H9 (cell line): ENCODE data around the gene ATP11C. TPM values are rescaled to one million over a fixed set of nuclear protein-coding genes. Genes with fewer than 3 reads are reported as not detected.

ENCODE experiments used
- DNase-seq: peaks from one replicate; pipeline ENCODE4 v3.0.0-alpha.2; 2017
- H2AFZ ChIP-seq: one replicate; pipeline ENCODE4 v1.6.1; 2013; ENCODE audit warnings: mild to moderate bottlenecking, low read length, control low read depth, moderate library complexity
- H2AK5ac ChIP-seq: 2 replicates; pipeline ENCODE4 v1.6.1; 2013; ENCODE audit warnings: low read length, control low read depth, mixed read lengths; ENCODE audit not compliant: insufficient read length
- H2BK120ac ChIP-seq: one replicate; pipeline ENCODE4 v1.6.1; 2013; ENCODE audit warnings: low read depth, mild to moderate bottlenecking, low read length, control low read depth, inconsistent platforms; ENCODE audit not compliant: poor library complexity, severe bottlenecking
- H2BK12ac ChIP-seq: 2 replicates; pipeline ENCODE4 v1.6.1; 2013; ENCODE audit warnings: low read length, control low read depth, mixed read lengths, low read depth; ENCODE audit not compliant: insufficient read length
- H2BK15ac ChIP-seq: 2 replicates; pipeline ENCODE4 v1.6.1; 2013; ENCODE audit warnings: low read depth, low read length, control low read depth
- H2BK20ac ChIP-seq: one replicate; pipeline ENCODE4 v1.6.1; 2013; ENCODE audit warnings: low read depth, mild to moderate bottlenecking, low read length, control low read depth, inconsistent platforms; ENCODE audit not compliant: poor library complexity, severe bottlenecking
- H2BK5ac ChIP-seq: 2 replicates; pipeline ENCODE4 v1.6.1; 2013; ENCODE audit warnings: low read length, control low read depth, mixed read lengths; ENCODE audit not compliant: insufficient read length
- H3K14ac ChIP-seq: 2 replicates; pipeline ENCODE4 v1.6.1; 2013; ENCODE audit warnings: low read length, control low read depth; ENCODE audit not compliant: insufficient read depth
- H3K18ac ChIP-seq: 2 replicates; pipeline ENCODE4 v1.6.1; 2013; ENCODE audit warnings: low read depth, mild to moderate bottlenecking, mixed read lengths, low read length, control low read depth; ENCODE audit not compliant: insufficient read length
- H3K23ac ChIP-seq: 2 replicates; pipeline ENCODE4 v1.6.1; 2013; ENCODE audit warnings: low read length, control low read depth, mixed read lengths, low read depth; ENCODE audit not compliant: insufficient read length
- H3K23me2 ChIP-seq: 2 replicates; pipeline ENCODE4 v1.6.1; 2013; ENCODE audit warnings: low read depth, mild to moderate bottlenecking, mixed read lengths, low read length, control low read depth; ENCODE audit not compliant: insufficient read length, poor library complexity, severe bottlenecking
- H3K27ac ChIP-seq: 2 replicates; pipeline ENCODE4 v1.5.1; 2013; ENCODE audit warnings: low read length, control low read depth, mixed read lengths, low read depth; ENCODE audit not compliant: insufficient read length
- H3K27me3 ChIP-seq: 2 replicates; pipeline ENCODE4 v1.6.1; 2013; ENCODE audit warnings: low read length, control low read depth, inconsistent platforms; ENCODE audit not compliant: insufficient read depth
- H3K4ac ChIP-seq: 2 replicates; pipeline ENCODE4 v1.6.1; 2013; ENCODE audit warnings: low read depth, mild to moderate bottlenecking, control low read depth, inconsistent platforms, low read length, moderate library complexity
- H3K4me1 ChIP-seq: 2 replicates; pipeline ENCODE4 v1.6.1; 2013; ENCODE audit warnings: low read length, control low read depth, inconsistent platforms; ENCODE audit not compliant: insufficient read depth
- H3K4me2 ChIP-seq: 2 replicates; pipeline ENCODE4 v1.6.1; 2013; ENCODE audit warnings: low read length, control low read depth, mixed read lengths; ENCODE audit not compliant: insufficient read length, insufficient read depth
- H3K56ac ChIP-seq: 2 replicates; pipeline ENCODE4 v1.6.1; 2013; ENCODE audit warnings: low read depth, mild to moderate bottlenecking, mixed read lengths, low read length, control low read depth; ENCODE audit not compliant: insufficient read length
- H3K79me1 ChIP-seq: 2 replicates; pipeline ENCODE4 v1.6.1; 2013; ENCODE audit warnings: low read depth, mild to moderate bottlenecking, moderate library complexity, low read length, control low read depth, inconsistent platforms; ENCODE audit not compliant: insufficient read depth, poor library complexity, severe bottlenecking
- H3K79me2 ChIP-seq: 2 replicates; pipeline ENCODE4 v1.6.1; 2013; ENCODE audit warnings: low read length, control low read depth, inconsistent platforms; ENCODE audit not compliant: insufficient read depth
- H3K9ac ChIP-seq: 2 replicates; pipeline ENCODE4 v1.6.1; 2013; ENCODE audit warnings: low read length, control low read depth, mixed read lengths; ENCODE audit not compliant: insufficient read length; ENCODE audit errors: extremely low read depth
- H3K9me3 ChIP-seq: one replicate; pipeline ENCODE4 v1.6.1; 2013; ENCODE audit warnings: low read depth, low read length, inconsistent platforms; ENCODE audit not compliant: control insufficient read depth
- H3T11ph ChIP-seq: one replicate; pipeline ENCODE4 v1.6.1; 2013; ENCODE audit warnings: mild to moderate bottlenecking, low read length, control low read depth, inconsistent platforms
- H4K20me1 ChIP-seq: one replicate; pipeline ENCODE4 v1.6.1; 2013; ENCODE audit not compliant: control insufficient read depth, insufficient read length, insufficient read depth
- H4K5ac ChIP-seq: 2 replicates; pipeline ENCODE4 v1.6.1; 2013; ENCODE audit warnings: low read depth, mild to moderate bottlenecking, mixed read lengths, low read length, control low read depth; ENCODE audit not compliant: insufficient read length
- H4K8ac ChIP-seq: replicated peaks from 2 replicates; pipeline ENCODE4 v1.6.1; 2013; ENCODE audit warnings: low read length, control low read depth, mixed read lengths, low read depth; ENCODE audit not compliant: insufficient read length
- H4K91ac ChIP-seq: 2 replicates; pipeline ENCODE4 v1.6.1; 2013; ENCODE audit warnings: low read depth, mild to moderate bottlenecking, moderate library complexity, mixed read lengths, low read length, control low read depth; ENCODE audit not compliant: insufficient read length
- H3K27ac Mint-ChIP-seq, 3 experiments: 2 replicates in 2 of 3; 3 replicates in 1 of 3; pipeline ENCODE4 v1.8.0; 2020 to 2021; ENCODE audit warnings: mixed read lengths in 3 of 3, mild to moderate bottlenecking in 1 of 3, moderate library complexity in 1 of 3
- H3K27me3 Mint-ChIP-seq: 2 replicates; pipeline ENCODE4 v1.8.0; 2021; ENCODE audit warnings: low read depth, mild to moderate bottlenecking, moderate library complexity, mixed read lengths
- H3K36me3 Mint-ChIP-seq, 3 experiments: 2 replicates in 2 of 3; 3 replicates in 1 of 3; pipeline ENCODE4 v1.8.0; 2020 to 2021; ENCODE audit warnings: low read depth in 3 of 3, mixed read lengths in 3 of 3; ENCODE audit not compliant: insufficient read depth in 1 of 3
- H3K4me1 Mint-ChIP-seq, 2 experiments: 2 replicates each; pipeline ENCODE4 v1.8.0; 2020; ENCODE audit warnings: mixed read lengths in 2 of 2
- H3K4me3 Mint-ChIP-seq, 2 experiments: 2 replicates in 1 of 2; 3 replicates in 1 of 2; pipeline ENCODE4 v1.8.0; 2020 to 2021; ENCODE audit warnings: mild to moderate bottlenecking in 2 of 2, mixed read lengths in 2 of 2, moderate library complexity in 1 of 2
- H3K9me3 Mint-ChIP-seq, 2 experiments: 2 replicates in 1 of 2; 3 replicates in 1 of 2; pipeline ENCODE4 v1.8.0; 2020; ENCODE audit warnings: mild to moderate bottlenecking in 2 of 2, mixed read lengths in 2 of 2, moderate library complexity in 1 of 2
- WGBS: extraction: QIAGEN DNeasy Blood & Tissue Kit; methylation state at CpG from one replicate; pipeline ENCODE4 v1.1.7; 2013; ENCODE audit warnings: missing lambda C conversion rate, low lambda C conversion rate, mixed read lengths; ENCODE audit not compliant: insufficient read length; ENCODE audit errors: extremely low coverage; 5-methylcytosine and 5-hydroxymethylcytosine counted together
- total RNA-seq: library from RNA; stranded (reverse); gene quantifications from 2 replicates; pipeline ENCODE4 v1.2.1, GENCODE V29; 2021
- TF ChIP-seq, protein P1 (sequence below): fragments of 200-600 bp; sonication (generic); conservative IDR thresholded peaks from 3 replicates; pipeline ENCODE4 v1.8.0; 2021; ENCODE audit warnings: antibody characterized with exemption, mild to moderate bottlenecking

Gene ATP11C
- total RNA-seq, 1 experiment from 2014 or later = 28.4 TPM

DNA sequence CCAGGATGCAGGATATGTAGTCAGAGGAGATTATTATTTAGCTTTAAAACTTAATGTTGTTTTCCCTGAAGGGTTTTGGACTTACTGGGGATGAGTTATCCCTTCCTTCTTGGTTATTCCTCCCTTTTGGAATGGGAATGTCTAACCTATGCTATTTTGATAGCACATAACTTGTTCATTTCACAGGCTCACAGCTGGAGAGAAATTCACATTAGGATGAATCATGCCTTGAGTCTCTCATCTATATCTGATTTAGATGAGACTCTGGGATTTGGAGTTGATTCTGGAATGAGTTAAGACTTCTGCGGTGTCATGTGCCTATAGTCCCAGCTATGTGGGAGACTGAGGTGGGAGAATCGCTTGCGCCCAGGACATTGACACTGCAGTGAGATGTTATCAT lies 81.1 kb downstream of the ATP11C start:
- Histone ChIP-seq H3K14ac (no peak overlapping the region), H3T11ph (no peak overlapping the region), H3K4ac (no peak overlapping the region), H4K5ac (no peak overlapping the region), H4K91ac (no peak overlapping the region), H4K8ac (no peak overlapping the region), H3K9ac (no peak overlapping the region), H2BK12ac (no peak overlapping the region), H3K4me1 (peaks cover 4% of the 10 kb centered on the region; the same call in 1 of the 2 replicates), H3K18ac (no peak overlapping the region), H3K23ac (no peak overlapping the region), H3K27me3 (no peaks in the 10 kb centered on the region), H3K23me2 (no peaks in the 10 kb centered on the region), H2BK20ac (no peak overlapping the region), H3K4me2 (no peak overlapping the region), H3K9me3 (no peaks in the 10 kb centered on the region), H2BK120ac (no peak overlapping the region), H2BK5ac (no peak overlapping the region), H2AFZ (no peak overlapping the region), H3K79me2 (peaks cover 2% of the 10 kb centered on the region), H3K27ac (no peak overlapping the region), H3K56ac (no peak overlapping the region), H3K79me1 (no peaks in the 10 kb centered on the region), H4K20me1 (no peaks in the 10 kb centered on the region), H2AK5ac (no peak overlapping the region), H2BK15ac (no peak overlapping the region)
- Mint-ChIP-seq H3K9me3 (peaks cover 0 to 26% of the 10 kb centered on the region in 2 experiments; a peak in 2 of 5 replicates), H3K27me3 (no peaks in the 10 kb centered on the region; the same call in 1 of the 2 replicates), H3K4me3 (no peak overlapping the region; a peak in 1 of 5 replicates), H3K4me1 (peaks cover 43 to 53% of the 10 kb centered on the region in 2 experiments), H3K36me3 (peaks cover 0 to 2% (median 0%) of the 10 kb centered on the region in 3 experiments; a peak in 1 of 7 replicates), H3K27ac (no peak overlapping the region)
- WGBS = no CpG with 5 or more reads among the region's 3 CpGs
- TF ChIP-seq, protein P1, sequence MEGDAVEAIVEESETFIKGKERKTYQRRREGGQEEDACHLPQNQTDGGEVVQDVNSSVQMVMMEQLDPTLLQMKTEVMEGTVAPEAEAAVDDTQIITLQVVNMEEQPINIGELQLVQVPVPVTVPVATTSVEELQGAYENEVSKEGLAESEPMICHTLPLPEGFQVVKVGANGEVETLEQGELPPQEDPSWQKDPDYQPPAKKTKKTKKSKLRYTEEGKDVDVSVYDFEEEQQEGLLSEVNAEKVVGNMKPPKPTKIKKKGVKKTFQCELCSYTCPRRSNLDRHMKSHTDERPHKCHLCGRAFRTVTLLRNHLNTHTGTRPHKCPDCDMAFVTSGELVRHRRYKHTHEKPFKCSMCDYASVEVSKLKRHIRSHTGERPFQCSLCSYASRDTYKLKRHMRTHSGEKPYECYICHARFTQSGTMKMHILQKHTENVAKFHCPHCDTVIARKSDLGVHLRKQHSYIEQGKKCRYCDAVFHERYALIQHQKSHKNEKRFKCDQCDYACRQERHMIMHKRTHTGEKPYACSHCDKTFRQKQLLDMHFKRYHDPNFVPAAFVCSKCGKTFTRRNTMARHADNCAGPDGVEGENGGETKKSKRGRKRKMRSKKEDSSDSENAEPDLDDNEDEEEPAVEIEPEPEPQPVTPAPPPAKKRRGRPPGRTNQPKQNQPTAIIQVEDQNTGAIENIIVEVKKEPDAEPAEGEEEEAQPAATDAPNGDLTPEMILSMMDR = no peak
- no peak for DNase-seq
